ENCODE data around the gene EIF2S1.

EIF2S1 gene

DNA sequence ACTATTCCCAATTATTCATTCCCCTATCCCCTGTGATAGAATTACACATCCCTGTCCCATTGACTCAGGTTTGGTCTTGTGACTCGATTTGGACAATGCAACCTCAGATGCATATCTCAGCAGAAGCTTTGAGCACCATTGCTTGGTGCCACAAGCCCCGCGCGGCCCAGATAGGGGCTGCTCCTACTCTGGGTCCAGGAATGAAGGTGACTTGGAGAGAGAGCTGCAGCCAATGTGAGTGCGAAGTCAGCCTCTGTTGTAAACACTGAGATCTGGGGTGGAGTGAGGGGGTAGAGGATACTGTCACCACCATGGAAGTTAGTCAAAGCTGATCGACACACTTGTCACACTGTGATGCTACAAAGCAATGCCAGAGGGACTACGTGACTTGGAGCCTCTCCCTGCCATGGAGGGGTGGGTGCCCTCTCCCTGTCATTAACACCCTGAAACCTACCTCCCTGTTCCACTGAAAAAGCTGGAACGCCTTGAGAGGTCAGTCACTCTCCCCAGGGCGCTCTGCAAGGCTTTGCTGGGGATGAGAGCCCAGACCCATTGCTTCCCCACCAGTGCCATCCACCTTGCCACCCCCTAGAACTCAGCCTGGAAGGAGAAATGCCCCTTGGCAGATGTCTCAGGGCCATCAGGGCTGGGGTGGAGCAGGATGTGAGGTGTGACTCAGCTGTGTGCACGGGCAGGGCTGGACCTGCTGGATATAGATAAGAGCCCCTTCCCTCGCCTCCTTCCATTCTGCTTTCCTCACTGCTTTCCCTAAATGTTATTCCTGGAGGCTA is 58.5 kb downstream of the EIF2S1 start:
- H3K36me3 ChIP-seq (ENCODE audit: insufficient read depth): no peaks in the 10 kb centered on the region
- no peak overlapping the region for H3K4me2 ChIP-seq
- H2AFZ ChIP-seq (ENCODE audit: low read depth): no peak overlapping the region
- H4K20me1 ChIP-seq (ENCODE audit: insufficient read depth): no peaks in the 10 kb centered on the region
- no peak overlapping the region for H3K27ac ChIP-seq
- H3K9ac ChIP-seq: no peak overlapping the region
- H3K4me1 ChIP-seq (ENCODE audit: low read depth, poor library complexity, severe bottlenecking): no peaks in the 10 kb centered on the region
- H3K4me3 ChIP-seq (IDR thresholded peaks at IDR 0.05; ENCODE audit: insufficient read depth, low read depth, low read length): no peak overlapping the region
- H3K79me2 ChIP-seq (ENCODE audit: insufficient read depth, low read depth): no peaks in the 10 kb centered on the region
- TF ChIP-seq, protein P1, sequence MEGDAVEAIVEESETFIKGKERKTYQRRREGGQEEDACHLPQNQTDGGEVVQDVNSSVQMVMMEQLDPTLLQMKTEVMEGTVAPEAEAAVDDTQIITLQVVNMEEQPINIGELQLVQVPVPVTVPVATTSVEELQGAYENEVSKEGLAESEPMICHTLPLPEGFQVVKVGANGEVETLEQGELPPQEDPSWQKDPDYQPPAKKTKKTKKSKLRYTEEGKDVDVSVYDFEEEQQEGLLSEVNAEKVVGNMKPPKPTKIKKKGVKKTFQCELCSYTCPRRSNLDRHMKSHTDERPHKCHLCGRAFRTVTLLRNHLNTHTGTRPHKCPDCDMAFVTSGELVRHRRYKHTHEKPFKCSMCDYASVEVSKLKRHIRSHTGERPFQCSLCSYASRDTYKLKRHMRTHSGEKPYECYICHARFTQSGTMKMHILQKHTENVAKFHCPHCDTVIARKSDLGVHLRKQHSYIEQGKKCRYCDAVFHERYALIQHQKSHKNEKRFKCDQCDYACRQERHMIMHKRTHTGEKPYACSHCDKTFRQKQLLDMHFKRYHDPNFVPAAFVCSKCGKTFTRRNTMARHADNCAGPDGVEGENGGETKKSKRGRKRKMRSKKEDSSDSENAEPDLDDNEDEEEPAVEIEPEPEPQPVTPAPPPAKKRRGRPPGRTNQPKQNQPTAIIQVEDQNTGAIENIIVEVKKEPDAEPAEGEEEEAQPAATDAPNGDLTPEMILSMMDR (conservative IDR thresholded peaks at IDR 0.05; ENCODE audit: low read depth, low read length): no peak
- no peaks in the 10 kb centered on the region for H3K27me3 ChIP-seq (ENCODE audit: insufficient read depth, low read depth)

DNA sequence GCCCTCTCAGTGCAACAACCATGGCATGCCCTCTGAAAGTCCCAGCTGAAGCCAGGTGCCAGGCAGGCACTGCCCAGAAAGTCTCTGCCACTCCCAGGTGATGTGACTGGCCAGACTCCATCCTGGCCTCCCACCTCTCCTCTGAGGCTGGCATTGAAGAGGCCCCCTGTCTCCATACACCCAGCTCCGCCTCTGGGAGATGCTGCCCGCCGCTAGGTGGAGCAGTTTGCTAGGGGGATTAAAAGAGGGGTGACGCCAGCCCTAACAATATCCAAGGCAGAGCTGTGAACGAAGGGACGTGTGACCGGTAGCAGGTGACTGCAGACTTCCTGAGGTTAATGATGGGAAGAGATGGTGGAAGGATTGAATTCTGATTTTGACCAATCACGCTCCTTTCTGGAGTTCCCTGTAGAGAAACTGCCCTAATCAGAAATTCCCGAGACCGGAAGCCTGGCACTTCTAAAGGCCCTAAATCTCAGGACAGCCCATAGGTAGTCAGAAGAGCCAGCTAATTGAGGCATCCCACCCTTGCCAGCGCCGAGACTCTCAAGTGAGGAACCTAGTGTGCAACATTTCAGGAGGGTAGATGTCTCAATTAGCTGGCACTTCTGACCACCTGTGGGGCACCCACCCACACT is 60.1 kb downstream of the EIF2S1 start:
- H3K4me1 ChIP-seq (ENCODE audit: low read depth, poor library complexity, severe bottlenecking): no peaks in the 10 kb centered on the region
- H3K27ac ChIP-seq: no peak overlapping the region
- no peak overlapping the region for H3K4me2 ChIP-seq

DNA sequence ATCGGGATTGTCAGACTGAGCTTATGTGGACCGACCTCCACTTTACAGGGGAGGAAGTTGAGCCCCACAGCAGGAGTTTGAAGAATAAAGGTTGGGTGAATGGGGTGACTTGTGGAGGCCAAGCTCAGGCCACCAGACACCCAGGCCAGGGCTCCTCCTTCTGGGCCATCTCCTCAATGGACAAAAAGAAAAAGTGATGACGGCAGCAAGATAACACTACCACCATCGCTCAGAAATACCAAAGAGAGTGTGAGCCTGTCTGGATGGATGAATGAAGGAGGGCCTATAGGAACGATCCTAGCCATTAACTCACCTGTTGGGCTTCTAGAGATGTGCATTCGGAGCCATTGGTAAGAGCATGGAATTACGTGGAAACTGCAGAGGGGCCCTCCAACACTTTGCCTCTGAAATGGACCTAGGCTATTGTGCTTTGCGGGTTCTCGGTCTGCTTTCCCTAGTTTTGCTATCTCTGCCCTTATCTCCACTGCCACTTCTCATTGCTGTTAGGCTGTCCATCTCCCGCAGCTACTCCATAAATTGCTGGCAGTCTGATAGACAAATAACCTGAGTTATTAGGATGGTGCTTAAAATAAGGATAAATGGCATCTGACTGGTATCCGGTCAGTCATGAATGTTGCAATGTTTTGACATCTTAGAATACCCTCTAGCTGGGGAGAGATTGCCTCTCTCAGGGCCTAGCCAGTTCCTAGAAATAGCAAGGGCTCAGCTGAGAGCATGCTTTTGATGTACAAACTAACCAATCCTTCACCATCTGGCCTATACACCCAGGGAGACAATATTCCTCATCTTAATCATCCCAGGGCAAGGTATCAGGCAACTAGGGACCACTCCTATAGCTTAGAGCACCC is 61.5 kb downstream of the EIF2S1 start:
- H3K79me2 ChIP-seq (ENCODE audit: insufficient read depth, low read depth): no peaks in the 10 kb centered on the region
- no peak overlapping the region for H3K27ac ChIP-seq
- no peaks in the 10 kb centered on the region for H3K27me3 ChIP-seq (ENCODE audit: insufficient read depth, low read depth)
- no peak overlapping the region for H2AFZ ChIP-seq (ENCODE audit: low read depth)
- no peak overlapping the region for H3K4me3 ChIP-seq (IDR thresholded peaks at IDR 0.05; ENCODE audit: insufficient read depth, low read depth, low read length)
- H3K4me2 ChIP-seq: no peak overlapping the region
- H3K36me3 ChIP-seq (ENCODE audit: insufficient read depth): no peaks in the 10 kb centered on the region
- TF ChIP-seq, protein P1 (conservative IDR thresholded peaks at IDR 0.05; ENCODE audit: low read depth, low read length): no peak
- no peak overlapping the region for H3K9ac ChIP-seq
- H3K4me1 ChIP-seq (ENCODE audit: low read depth, poor library complexity, severe bottlenecking): no peaks in the 10 kb centered on the region
- H4K20me1 ChIP-seq (ENCODE audit: insufficient read depth): no peaks in the 10 kb centered on the region

More for the DNA sequence above, 60.1 kb downstream of the EIF2S1 start:
- H3K9ac ChIP-seq: no peak overlapping the region
- no peak overlapping the region for H3K4me3 ChIP-seq (IDR thresholded peaks at IDR 0.05; ENCODE audit: insufficient read depth, low read depth, low read length)
- H3K79me2 ChIP-seq (ENCODE audit: insufficient read depth, low read depth): no peaks in the 10 kb centered on the region
- H2AFZ ChIP-seq (ENCODE audit: low read depth): no peak overlapping the region
- no peaks in the 10 kb centered on the region for H3K27me3 ChIP-seq (ENCODE audit: insufficient read depth, low read depth)
- TF ChIP-seq, protein P1 (conservative IDR thresholded peaks at IDR 0.05; ENCODE audit: low read depth, low read length): peak; percentile 58
- no peaks in the 10 kb centered on the region for H4K20me1 ChIP-seq (ENCODE audit: insufficient read depth)
- no peaks in the 10 kb centered on the region for H3K36me3 ChIP-seq (ENCODE audit: insufficient read depth)

DNA sequence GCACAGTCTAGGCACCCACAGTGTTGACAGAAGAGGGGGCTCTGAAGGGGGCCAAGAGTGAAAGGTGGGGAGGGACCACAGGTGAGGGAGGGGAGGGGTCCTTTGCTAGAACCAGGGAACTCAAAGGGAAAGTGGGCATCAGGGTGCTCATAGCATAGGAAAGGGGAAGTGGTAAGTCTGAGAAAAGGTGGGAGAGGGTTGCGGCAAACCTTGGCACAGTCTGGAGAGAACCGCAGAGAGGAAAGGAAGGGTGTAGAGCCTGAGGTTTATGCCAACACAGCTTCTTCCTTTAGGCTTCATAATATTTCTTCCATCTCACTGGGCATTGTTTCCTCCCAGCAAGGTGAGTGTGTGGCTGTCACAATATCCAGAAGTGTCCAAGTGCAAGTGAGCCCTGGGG is 63.3 kb downstream of the EIF2S1 start:
- no peak overlapping the region for H3K4me2 ChIP-seq
- H3K27me3 ChIP-seq (ENCODE audit: insufficient read depth, low read depth): no peaks in the 10 kb centered on the region
- no peaks in the 10 kb centered on the region for H3K79me2 ChIP-seq (ENCODE audit: insufficient read depth, low read depth)
- TF ChIP-seq, protein P1 (conservative IDR thresholded peaks at IDR 0.05; ENCODE audit: low read depth, low read length): no peak
- no peak overlapping the region for H3K9ac ChIP-seq
- H3K27ac ChIP-seq: no peak overlapping the region
- H3K36me3 ChIP-seq (ENCODE audit: insufficient read depth): no peaks in the 10 kb centered on the region
- H2AFZ ChIP-seq (ENCODE audit: low read depth): no peak overlapping the region
- no peaks in the 10 kb centered on the region for H3K4me1 ChIP-seq (ENCODE audit: low read depth, poor library complexity, severe bottlenecking)
- H3K4me3 ChIP-seq (IDR thresholded peaks at IDR 0.05; ENCODE audit: insufficient read depth, low read depth, low read length): no peak overlapping the region
- no peaks in the 10 kb centered on the region for H4K20me1 ChIP-seq (ENCODE audit: insufficient read depth)

All from KMS-11 (cell line).